ENCODE results near the gene FLVCR2. TPM values are rescaled to one million over a fixed set of nuclear protein-coding genes. Genes with fewer than 3 reads are reported as not detected.

FLVCR2 gene
- total and polyA plus RNA-seq, 2 of the 13 experiments (the other 11 are each of a cell fraction or from before 2014, with no cell fraction given) = 9.9 to 10.5 TPM

- intact Hi-C loops (cut with micrococcal nuclease; ENCODE audit: unreplicated experiment) (loop anchor here (2.0 kb wide), 1 partner anchor 22 kb away; no protein-coding TSS in a partner anchor), in situ Hi-C loops (cut with HindIII; ENCODE audit: extremely low pct_ligation_motif_present, low pct_unique_long_range_greater_than_20kb) (no loop called here)
- WGBS (ENCODE audit: low lambda C conversion rate) = 31% methylated on average over 3 of the region's 3 CpGs
- H3K79me2 ChIP-seq (ENCODE audit: insufficient read depth, low read length) = no peaks in the 10 kb centered on the region
- no peaks in the 10 kb centered on the region; a peak in 1 of 5 replicates for H3K36me3 ChIP-seq (replicated peaks in 1 of 2; ENCODE audit: control insufficient read depth in 1 of 2, insufficient read depth in 2 of 2, low read length in 2 of 2)
- no peak for DNase-seq (ENCODE audit: low spot score)
- H3K9ac ChIP-seq (ENCODE audit: insufficient read depth, low read depth, low read length) = no peak overlapping the region
- CTCF ChIA-PET (ENCODE audit: low intra/inter-chr PET ratio, low total read pairs) = no interaction called here
- H2AFZ ChIP-seq (ENCODE audit: low read length) = no peak overlapping the region
- no peak overlapping the region; a peak in 1 of 6 replicates for H3K4me3 ChIP-seq (replicated peaks in 1 of 3; ENCODE audit: insufficient read depth in 1 of 3, low read depth in 2 of 3, low read length in 3 of 3)
- POLR2A ChIA-PET = interaction anchor here (0.6 to 6.1 kb wide), 5 partner anchors 9 to 34 kb away, joined by 3 to 47 read pairs (median 3); partner anchors contain the start of genes ERG28 and TTLL5
- peak; percentile 17; the same call in 2 of the 3 replicates for ATAC-seq
- no peaks in the 10 kb centered on the region for H3K27me3 ChIP-seq (ENCODE audit: control insufficient read depth in 1 of 2, insufficient read depth in 2 of 2, low read length in 2 of 2)
- TF ChIP-seq ZNF619 (CRISPR knock-in tag; IDR thresholded peaks at IDR 0.05) (no peak), ZNF484 (CRISPR knock-in tag; IDR thresholded peaks at IDR 0.05; ENCODE audit: borderline replicate concordance, low read depth) (no peak), PLSCR1 (CRISPR knock-in tag; IDR thresholded peaks at IDR 0.05; ENCODE audit: borderline replicate concordance) (no peak), ZNF678 (CRISPR knock-in tag; IDR thresholded peaks at IDR 0.05) (no peak), ZNF205 (CRISPR knock-in tag; IDR thresholded peaks at IDR 0.05) (no peak), ARNT2 (CRISPR knock-in tag; IDR thresholded peaks at IDR 0.05; ENCODE audit: low read depth) (no peak), BORCS8-MEF2B (CRISPR knock-in tag; IDR thresholded peaks at IDR 0.05) (no peak), ZFX (CRISPR knock-in tag; IDR thresholded peaks at IDR 0.05; ENCODE audit: low read depth) (peak; percentile 12; the same call in 1 of the 2 replicates), SALL1 (CRISPR knock-in tag; IDR thresholded peaks at IDR 0.05) (no peak), RXRA (CRISPR knock-in tag; IDR thresholded peaks at IDR 0.05) (peak; percentile 9; the same call in 1 of the 2 replicates), YEATS2 (CRISPR knock-in tag; IDR thresholded peaks at IDR 0.05; ENCODE audit: borderline replicate concordance) (no peak), ZNF652 (CRISPR knock-in tag; IDR thresholded peaks at IDR 0.05; ENCODE audit: borderline replicate concordance, low read depth) (0 out of 2 replicates have a peak, but pooled peaks have one; percentile 19), STAT6 (CRISPR knock-in tag; IDR thresholded peaks at IDR 0.05; ENCODE audit: borderline replicate concordance) (no peak), CENPT (CRISPR knock-in tag; IDR thresholded peaks at IDR 0.05; ENCODE audit: low read depth) (no peak), RFX5 (IDR thresholded peaks at IDR 0.05; ENCODE audit: low read depth, low read length) (no peak), ZBTB46 (CRISPR knock-in tag; IDR thresholded peaks at IDR 0.05; ENCODE audit: borderline replicate concordance) (no peak), MTF2 (CRISPR knock-in tag; IDR thresholded peaks at IDR 0.05; ENCODE audit: borderline replicate concordance) (no peak), NBN (conservative IDR thresholded peaks at IDR 0.05) (no peak), KLF16 (CRISPR knock-in tag; IDR thresholded peaks at IDR 0.05) (no peak)
- no TSS peak for BruUV-seq (replicated peaks)
- no peaks in the 10 kb centered on the region for H4K20me1 ChIP-seq (ENCODE audit: insufficient read depth, low read length)
- H3K9me3 ChIP-seq (ENCODE audit: low read length) = no peaks in the 10 kb centered on the region
- H3K27ac ChIP-seq (ENCODE audit: extremely low read length, insufficient read depth, low read length) = peak overlapping the region; percentile 48
- peaks cover 69% of the 10 kb centered on the region for H3K4me1 ChIP-seq (ENCODE audit: insufficient read depth, low read length)
- no peak for FAIRE-seq
- H3K4me2 ChIP-seq (ENCODE audit: low read depth, low read length) = peak overlapping the region; percentile 37; the same call in 1 of the 2 replicates
These were observed 48.4 kb downstream of the FLVCR2 start for GRCh38 chr14:75626863-75627262.

All from HepG2 (cell line).